ENCODE measurements around the gene EMC9.
A peak's percentile ranks its signal among the peaks of the same experiment; 100 is the strongest.

Gene EMC9

GRCh38 chr14:24100197-24100981 lies 41.0 kb downstream of the EMC9 start:
- DNase-seq (ENCODE audit: low read depth): no peak
- no peak for TF ChIP-seq CTCF (IDR thresholded peaks at IDR 0.05; ENCODE audit: control insufficient read depth, extremely low read depth, insufficient read depth)
- no peak overlapping the region for H3K4me3 ChIP-seq (ENCODE audit: low read depth, low read length)

GRCh38 chr14:24098927-24099813 lies 42.2 kb downstream of the EMC9 start:
- no peak for TF ChIP-seq CTCF (IDR thresholded peaks at IDR 0.05; ENCODE audit: control insufficient read depth, extremely low read depth, insufficient read depth)
- no peak overlapping the region for H3K4me3 ChIP-seq (ENCODE audit: low read depth, low read length)
- DNase-seq (ENCODE audit: low read depth): no peak

- H3K4me3 ChIP-seq (ENCODE audit: low read depth, low read length): no peak overlapping the region
- TF ChIP-seq CTCF (IDR thresholded peaks at IDR 0.05; ENCODE audit: control insufficient read depth, extremely low read depth, insufficient read depth): no peak
- no peak for DNase-seq (ENCODE audit: low read depth)
Observed at GRCh38 chr14:24098229-24098926, 43.0 kb downstream of the EMC9 start.

GRCh38 chr14:24096545-24097181 lies 44.7 kb downstream of the EMC9 start:
- TF ChIP-seq CTCF (IDR thresholded peaks at IDR 0.05; ENCODE audit: control insufficient read depth, extremely low read depth, insufficient read depth): no peak

GRCh38 chr14:24095271-24096068 lies 45.9 kb downstream of the EMC9 start:
- DNase-seq (ENCODE audit: low read depth): no peak
- TF ChIP-seq CTCF (IDR thresholded peaks at IDR 0.05; ENCODE audit: control insufficient read depth, extremely low read depth, insufficient read depth): no peak

More at GRCh38 chr14:24096545-24097181, 44.7 kb downstream of the EMC9 start:
- H3K4me3 ChIP-seq (ENCODE audit: low read depth, low read length): no peak overlapping the region
- no peak for DNase-seq (ENCODE audit: low read depth)

More at GRCh38 chr14:24095271-24096068, 45.9 kb downstream of the EMC9 start:
- peak overlapping the region; percentile 76 for H3K4me3 ChIP-seq (ENCODE audit: low read depth, low read length)

Measured in LNCaP clone FGC (cell line).